ENCODE measurements around the gene CENPM.

The CENPM gene

DNA sequence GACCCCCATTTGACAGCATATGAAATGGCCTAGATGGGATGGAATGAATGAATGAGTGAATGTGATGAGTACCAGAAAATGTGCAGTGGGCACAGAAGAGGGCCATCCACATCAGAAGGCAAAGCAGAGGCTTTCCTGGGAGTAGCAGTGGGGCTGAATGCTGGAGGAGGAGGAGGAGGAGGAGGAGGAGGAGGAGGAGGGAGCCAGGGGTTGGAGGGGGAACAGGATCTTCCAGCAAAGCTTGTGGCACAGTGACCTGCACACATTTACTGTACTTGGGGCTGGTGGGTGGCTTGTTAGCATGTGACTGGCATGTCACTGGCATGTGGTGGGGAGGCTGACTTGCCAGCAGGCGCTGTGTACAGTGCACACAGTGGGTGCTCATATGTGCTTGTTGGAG lies 31.8 kb upstream of the CENPM start:
- TF ChIP-seq NFIC (IDR thresholded peaks at IDR 0.05) (no peak), EP300 (IDR thresholded peaks at IDR 0.05; ENCODE audit: borderline replicate concordance) (no peak), ZBTB7A (IDR thresholded peaks at IDR 0.05; ENCODE audit: low read depth) (no peak), CREB1 (IDR thresholded peaks at IDR 0.05; ENCODE audit: low read depth) (no peak), TEAD4 (IDR thresholded peaks at IDR 0.05) (no peak), TAF1 (IDR thresholded peaks at IDR 0.05; ENCODE audit: low read depth) (no peak), FOXM1 (IDR thresholded peaks at IDR 0.05; ENCODE audit: borderline replicate concordance, low read depth) (no peak)
- TF ChIP-seq, protein P1, sequence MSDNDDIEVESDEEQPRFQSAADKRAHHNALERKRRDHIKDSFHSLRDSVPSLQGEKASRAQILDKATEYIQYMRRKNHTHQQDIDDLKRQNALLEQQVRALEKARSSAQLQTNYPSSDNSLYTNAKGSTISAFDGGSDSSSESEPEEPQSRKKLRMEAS (IDR thresholded peaks at IDR 0.05) = no peak
- TF ChIP-seq, protein P2, sequence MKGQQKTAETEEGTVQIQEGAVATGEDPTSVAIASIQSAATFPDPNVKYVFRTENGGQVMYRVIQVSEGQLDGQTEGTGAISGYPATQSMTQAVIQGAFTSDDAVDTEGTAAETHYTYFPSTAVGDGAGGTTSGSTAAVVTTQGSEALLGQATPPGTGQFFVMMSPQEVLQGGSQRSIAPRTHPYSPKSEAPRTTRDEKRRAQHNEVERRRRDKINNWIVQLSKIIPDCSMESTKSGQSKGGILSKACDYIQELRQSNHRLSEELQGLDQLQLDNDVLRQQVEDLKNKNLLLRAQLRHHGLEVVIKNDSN (IDR thresholded peaks at IDR 0.05) = no peak

DNA sequence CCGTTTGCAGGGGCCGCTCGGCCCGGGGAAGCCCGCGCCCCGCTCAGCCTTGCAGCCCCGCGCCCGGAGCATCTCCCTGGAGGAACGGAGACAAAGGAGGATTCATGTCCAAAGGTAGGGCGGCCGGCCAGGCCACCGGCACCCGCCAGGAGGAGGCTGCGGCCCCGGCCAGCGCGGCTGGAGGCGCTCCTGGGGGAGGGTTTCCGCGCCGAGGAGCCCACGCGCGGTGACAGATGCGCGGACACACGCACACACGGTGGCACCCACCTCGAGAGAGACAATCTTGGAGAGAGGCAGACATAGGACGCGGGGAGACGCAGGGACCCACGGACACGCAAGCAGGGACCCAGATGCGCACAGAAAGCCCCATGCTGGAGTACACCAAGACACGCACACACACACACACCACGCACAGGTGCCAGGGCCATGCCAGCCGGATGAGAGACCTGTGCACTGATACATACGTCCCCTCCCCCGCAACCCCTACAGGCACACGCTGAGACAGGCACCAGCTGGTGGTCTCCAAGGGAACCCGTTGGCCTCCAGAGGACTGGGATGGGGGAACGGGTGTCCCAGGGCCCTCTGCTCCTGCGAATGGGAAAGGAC lies 30.1 kb upstream of the CENPM start:
- no peak for TF ChIP-seq NFIC (IDR thresholded peaks at IDR 0.05)
- no peak for TF ChIP-seq RAD21 (IDR thresholded peaks at IDR 0.05; ENCODE audit: low read depth)
- no peak for TF ChIP-seq CEBPB (IDR thresholded peaks at IDR 0.05)
- no peak for TF ChIP-seq ZBTB7A (IDR thresholded peaks at IDR 0.05; ENCODE audit: low read depth)
- TF ChIP-seq, protein P1 (IDR thresholded peaks at IDR 0.05) = no peak
- TF ChIP-seq TAF1 (IDR thresholded peaks at IDR 0.05; ENCODE audit: low read depth) = no peak
- no peak for TF ChIP-seq TCF12 (IDR thresholded peaks at IDR 0.05; ENCODE audit: low read depth)
- TF ChIP-seq EP300 (IDR thresholded peaks at IDR 0.05; ENCODE audit: borderline replicate concordance) = no peak
- no peak for TF ChIP-seq EGR1 (IDR thresholded peaks at IDR 0.05)
- TF ChIP-seq, protein P3, sequence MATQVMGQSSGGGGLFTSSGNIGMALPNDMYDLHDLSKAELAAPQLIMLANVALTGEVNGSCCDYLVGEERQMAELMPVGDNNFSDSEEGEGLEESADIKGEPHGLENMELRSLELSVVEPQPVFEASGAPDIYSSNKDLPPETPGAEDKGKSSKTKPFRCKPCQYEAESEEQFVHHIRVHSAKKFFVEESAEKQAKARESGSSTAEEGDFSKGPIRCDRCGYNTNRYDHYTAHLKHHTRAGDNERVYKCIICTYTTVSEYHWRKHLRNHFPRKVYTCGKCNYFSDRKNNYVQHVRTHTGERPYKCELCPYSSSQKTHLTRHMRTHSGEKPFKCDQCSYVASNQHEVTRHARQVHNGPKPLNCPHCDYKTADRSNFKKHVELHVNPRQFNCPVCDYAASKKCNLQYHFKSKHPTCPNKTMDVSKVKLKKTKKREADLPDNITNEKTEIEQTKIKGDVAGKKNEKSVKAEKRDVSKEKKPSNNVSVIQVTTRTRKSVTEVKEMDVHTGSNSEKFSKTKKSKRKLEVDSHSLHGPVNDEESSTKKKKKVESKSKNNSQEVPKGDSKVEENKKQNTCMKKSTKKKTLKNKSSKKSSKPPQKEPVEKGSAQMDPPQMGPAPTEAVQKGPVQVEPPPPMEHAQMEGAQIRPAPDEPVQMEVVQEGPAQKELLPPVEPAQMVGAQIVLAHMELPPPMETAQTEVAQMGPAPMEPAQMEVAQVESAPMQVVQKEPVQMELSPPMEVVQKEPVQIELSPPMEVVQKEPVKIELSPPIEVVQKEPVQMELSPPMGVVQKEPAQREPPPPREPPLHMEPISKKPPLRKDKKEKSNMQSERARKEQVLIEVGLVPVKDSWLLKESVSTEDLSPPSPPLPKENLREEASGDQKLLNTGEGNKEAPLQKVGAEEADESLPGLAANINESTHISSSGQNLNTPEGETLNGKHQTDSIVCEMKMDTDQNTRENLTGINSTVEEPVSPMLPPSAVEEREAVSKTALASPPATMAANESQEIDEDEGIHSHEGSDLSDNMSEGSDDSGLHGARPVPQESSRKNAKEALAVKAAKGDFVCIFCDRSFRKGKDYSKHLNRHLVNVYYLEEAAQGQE (IDR thresholded peaks at IDR 0.05; ENCODE audit: low read depth) = no peak
- TF ChIP-seq, protein P2 (IDR thresholded peaks at IDR 0.05) = no peak
- TF ChIP-seq TEAD4 (IDR thresholded peaks at IDR 0.05) = no peak
- no peak for TF ChIP-seq CREB1 (IDR thresholded peaks at IDR 0.05; ENCODE audit: low read depth)
- no peak for TF ChIP-seq YY1 (IDR thresholded peaks at IDR 0.05; ENCODE audit: low read depth)

DNA sequence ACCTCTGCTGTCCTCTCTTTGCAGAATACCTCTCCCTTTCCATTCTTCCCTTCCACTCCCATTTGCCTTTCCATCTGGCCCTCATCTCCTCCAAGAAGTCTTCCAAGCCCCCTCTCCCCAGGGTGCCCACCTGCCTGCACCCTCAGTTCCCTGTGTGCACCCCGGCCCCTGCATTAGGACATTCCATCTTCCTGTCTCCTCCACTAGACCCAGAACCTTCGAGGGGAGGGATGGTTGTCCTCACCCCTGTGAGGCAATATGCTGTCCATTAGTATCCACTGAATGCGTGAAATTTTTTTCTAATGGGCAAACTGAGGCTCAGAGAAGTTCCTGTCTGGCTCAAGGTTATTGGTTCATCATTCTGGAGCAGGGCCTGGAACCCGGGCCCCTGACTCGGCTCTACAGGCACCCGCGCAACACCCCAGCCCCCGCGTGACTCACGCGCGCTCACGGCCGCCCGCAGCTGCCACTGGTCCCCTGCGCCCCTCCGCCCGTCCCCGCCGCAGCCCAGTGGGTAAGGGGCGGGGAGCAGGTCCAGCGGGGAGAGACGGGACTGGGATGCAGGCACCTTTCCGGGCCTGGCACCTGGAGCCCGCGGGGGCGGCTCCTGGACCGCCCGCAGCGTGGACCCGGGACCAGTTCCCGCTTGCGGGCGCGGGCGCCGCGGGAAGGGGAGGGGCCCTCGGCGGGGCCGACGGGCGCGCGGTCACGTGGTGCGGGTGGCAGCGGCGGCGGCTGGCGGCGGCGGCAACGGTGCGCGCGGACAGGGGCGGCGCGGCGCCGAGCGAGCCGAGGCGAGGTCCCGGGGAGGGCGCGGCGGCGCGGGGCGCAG lies 29.3 kb upstream of the CENPM start:
- TF ChIP-seq YY1 (IDR thresholded peaks at IDR 0.05; ENCODE audit: low read depth) (no peak), RAD21 (IDR thresholded peaks at IDR 0.05; ENCODE audit: low read depth) (no peak), TAF1 (IDR thresholded peaks at IDR 0.05; ENCODE audit: low read depth) (no peak), TEAD4 (IDR thresholded peaks at IDR 0.05) (no peak), EGR1 (IDR thresholded peaks at IDR 0.05) (no peak), NFIC (IDR thresholded peaks at IDR 0.05) (no peak), ZBTB7A (IDR thresholded peaks at IDR 0.05; ENCODE audit: low read depth) (0 out of 2 replicates have a peak, but pooled peaks have one; percentile 53), FOXM1 (IDR thresholded peaks at IDR 0.05; ENCODE audit: borderline replicate concordance, low read depth) (no peak)
- TF ChIP-seq, protein P2 (IDR thresholded peaks at IDR 0.05) = peak; percentile 86
- TF ChIP-seq, protein P1 (IDR thresholded peaks at IDR 0.05) = peak; percentile 23; the same call in 1 of the 2 replicates

DNA sequence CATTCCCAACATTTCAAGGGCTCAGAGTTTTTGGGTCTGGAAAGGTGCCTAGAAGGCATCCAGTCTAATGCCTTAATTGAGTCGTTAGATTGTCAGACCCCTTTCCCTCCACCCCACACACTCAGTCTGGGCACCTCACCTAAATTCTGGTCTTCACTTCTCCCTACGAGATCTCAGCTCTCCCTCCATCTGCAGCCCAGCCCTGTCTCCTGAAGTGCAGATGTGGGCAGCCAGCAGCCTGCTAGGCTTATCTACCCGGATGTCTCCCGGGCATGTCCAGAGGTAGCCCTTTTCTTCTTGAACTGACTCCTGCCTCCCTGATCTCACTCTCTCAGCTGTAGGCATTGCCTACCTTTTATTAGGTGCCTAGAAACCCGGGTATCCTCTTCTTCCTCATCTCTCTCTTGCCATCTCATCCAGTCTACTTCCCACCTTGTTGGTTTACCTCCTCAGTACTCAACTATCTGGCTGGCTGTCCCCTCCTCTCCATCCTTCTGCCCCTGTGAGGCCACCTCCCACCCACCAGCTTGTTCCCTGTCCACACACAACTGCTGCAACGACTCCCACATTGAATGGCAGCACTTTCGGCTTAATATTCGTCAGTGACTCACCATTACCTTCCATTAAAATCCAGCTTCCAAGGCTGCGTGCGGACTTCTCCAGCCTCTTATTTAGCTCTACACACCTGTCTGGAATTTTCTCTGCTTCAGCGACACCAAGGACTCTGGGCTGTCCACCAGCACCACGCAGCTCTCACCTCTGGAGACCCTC lies 28.5 kb upstream of the CENPM start:
- TF ChIP-seq FOXM1 (IDR thresholded peaks at IDR 0.05; ENCODE audit: borderline replicate concordance, low read depth) (no peak), TEAD4 (IDR thresholded peaks at IDR 0.05) (no peak), YY1 (IDR thresholded peaks at IDR 0.05; ENCODE audit: low read depth) (no peak), ZBTB7A (IDR thresholded peaks at IDR 0.05; ENCODE audit: low read depth) (no peak), CEBPB (IDR thresholded peaks at IDR 0.05) (no peak), TAF1 (IDR thresholded peaks at IDR 0.05; ENCODE audit: low read depth) (no peak), RAD21 (IDR thresholded peaks at IDR 0.05; ENCODE audit: low read depth) (no peak), EGR1 (IDR thresholded peaks at IDR 0.05) (no peak)
- TF ChIP-seq, protein P1 (IDR thresholded peaks at IDR 0.05) = no peak
- TF ChIP-seq, protein P2 (IDR thresholded peaks at IDR 0.05) = no peak

DNA sequence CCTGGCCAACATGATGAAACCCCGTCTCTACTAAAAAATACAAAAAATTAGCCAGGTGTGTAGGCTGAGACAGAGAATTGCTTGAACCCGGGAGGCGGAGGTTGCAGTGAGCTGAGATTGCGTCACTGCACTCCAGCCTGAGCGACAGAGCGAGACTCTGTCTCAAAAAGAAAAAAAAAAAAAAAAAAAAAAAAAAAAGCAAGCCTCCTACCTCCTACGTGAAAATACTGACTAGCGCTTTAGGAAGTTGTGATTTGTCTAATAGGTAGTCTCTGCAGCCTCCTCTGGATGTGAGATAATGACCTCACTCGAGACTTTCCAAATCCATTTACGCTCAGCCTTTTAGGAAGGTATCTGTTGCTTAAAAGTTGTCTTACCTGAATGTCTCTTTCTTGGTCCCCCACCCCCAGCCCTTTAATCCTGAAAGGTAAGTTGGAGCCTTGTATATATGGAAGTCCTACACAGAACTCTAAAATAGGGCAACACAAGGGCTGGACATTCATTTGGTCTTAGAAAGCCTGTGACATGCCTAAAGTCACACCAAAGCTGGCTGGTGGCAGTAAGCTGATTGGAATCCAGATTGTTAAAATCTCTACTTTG lies 27.8 kb upstream of the CENPM start:
- TF ChIP-seq YY1 (IDR thresholded peaks at IDR 0.05; ENCODE audit: low read depth) (no peak), CEBPB (IDR thresholded peaks at IDR 0.05) (peak; percentile 83), RAD21 (IDR thresholded peaks at IDR 0.05; ENCODE audit: low read depth) (no peak), FOXM1 (IDR thresholded peaks at IDR 0.05; ENCODE audit: borderline replicate concordance, low read depth) (no peak), NFIC (IDR thresholded peaks at IDR 0.05) (no peak), TAF1 (IDR thresholded peaks at IDR 0.05; ENCODE audit: low read depth) (no peak)
